ENCODE data around the gene HOXB4.

The HOXB4 gene

GRCh38 chr17:48609033-48609432 is 30.9 kb upstream of the HOXB4 start:
- DNase-seq (ENCODE audit: extremely low read depth, low read depth), result no peak
- TF ChIP-seq CTCF (IDR thresholded peaks at IDR 0.05; ENCODE audit: low read depth, low read length), result no peak

GRCh38 chr17:48608494-48608834 is 30.3 kb upstream of the HOXB4 start:
- TF ChIP-seq CTCF (IDR thresholded peaks at IDR 0.05; ENCODE audit: low read depth, low read length), result no peak
- no peak for DNase-seq (ENCODE audit: extremely low read depth, low read depth)

DNA sequence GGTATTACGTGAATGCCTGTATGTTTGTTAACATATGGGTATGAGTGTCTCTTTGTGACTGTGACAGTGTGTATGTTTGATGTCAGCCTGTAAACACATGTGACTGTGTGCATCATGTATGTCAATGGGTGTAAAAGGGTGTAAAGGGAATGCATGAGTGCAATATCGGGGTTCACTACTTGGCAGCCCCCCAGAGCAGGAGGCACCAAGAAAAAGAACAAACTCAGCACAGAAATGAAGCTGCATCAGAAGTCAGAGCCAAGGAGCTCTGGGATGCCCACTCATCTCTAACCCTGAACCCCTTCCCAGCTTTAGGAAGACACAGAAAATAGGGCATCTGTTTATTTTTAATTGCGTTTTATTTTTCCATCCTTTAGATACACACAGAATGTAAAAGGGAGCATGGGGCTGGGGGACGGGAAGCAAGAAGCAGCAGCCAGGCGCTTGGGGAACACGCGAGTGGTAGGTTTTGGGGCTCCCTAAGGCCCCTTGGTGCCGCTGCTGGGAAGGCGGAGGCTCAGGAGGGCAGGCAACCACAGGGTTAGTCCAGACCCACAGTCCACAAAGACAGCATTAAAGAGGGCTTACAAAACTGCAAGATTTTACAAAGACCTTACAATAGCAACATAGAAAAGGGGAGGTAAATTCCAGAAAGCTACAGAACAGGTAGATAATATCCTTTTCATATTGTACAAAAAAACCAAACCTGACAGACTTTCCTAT is 28.9 kb upstream of the HOXB4 start:
- DNase-seq (ENCODE audit: extremely low read depth, low read depth), result no peak
- TF ChIP-seq CTCF (IDR thresholded peaks at IDR 0.05; ENCODE audit: low read depth, low read length), result no peak

DNA sequence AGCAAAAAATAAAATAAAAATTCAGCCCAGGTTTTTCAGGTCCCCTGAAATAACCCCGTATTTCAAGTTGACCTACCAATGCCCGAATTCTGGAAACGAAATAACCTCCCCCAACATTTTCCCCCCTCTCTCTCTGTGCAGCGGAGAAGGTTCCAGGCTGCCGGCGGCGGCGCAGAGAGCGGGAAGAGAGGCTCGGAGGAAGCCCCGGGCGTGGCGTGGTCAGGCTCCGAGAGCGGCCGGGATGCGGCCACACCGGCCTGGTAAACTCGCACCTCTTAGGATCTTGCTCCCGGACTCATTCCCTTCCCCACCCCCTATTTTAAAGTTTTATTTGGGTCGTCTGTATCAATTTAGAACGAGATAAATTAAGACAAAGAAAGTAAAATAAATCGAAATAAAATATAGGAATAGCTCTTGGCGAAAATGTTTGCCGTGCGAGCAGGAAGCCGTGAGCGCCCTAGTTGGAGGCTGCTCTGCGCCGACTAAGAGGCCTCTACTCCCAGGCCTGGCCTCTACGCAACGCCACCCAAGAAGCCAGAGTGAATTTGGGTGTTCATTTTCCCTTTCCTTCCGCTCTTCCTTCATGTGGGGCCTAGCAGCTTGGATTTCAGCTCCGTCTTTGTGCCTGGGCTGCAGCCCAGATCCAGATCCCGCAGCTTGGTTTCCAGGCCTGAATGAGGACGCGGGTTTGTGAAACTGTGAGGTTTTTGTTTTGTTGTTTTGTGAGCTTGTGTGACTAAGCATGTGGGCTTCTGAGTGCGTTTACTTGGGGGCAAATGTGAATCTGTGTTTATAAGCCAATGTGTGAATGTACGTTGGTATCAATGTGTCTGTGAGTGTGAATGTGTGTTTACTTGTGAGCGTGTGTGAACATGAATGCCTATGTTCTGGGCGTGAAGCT is 28.1 kb upstream of the HOXB4 start:
- no peak for DNase-seq (ENCODE audit: extremely low read depth, low read depth)
- TF ChIP-seq CTCF (IDR thresholded peaks at IDR 0.05; ENCODE audit: low read depth, low read length), result no peak

- no peak for DNase-seq (ENCODE audit: extremely low read depth, low read depth)
- TF ChIP-seq CTCF (IDR thresholded peaks at IDR 0.05; ENCODE audit: low read depth, low read length), result no peak
Observed at GRCh38 chr17:48605409-48605919, 27.3 kb upstream of the HOXB4 start.

DNA sequence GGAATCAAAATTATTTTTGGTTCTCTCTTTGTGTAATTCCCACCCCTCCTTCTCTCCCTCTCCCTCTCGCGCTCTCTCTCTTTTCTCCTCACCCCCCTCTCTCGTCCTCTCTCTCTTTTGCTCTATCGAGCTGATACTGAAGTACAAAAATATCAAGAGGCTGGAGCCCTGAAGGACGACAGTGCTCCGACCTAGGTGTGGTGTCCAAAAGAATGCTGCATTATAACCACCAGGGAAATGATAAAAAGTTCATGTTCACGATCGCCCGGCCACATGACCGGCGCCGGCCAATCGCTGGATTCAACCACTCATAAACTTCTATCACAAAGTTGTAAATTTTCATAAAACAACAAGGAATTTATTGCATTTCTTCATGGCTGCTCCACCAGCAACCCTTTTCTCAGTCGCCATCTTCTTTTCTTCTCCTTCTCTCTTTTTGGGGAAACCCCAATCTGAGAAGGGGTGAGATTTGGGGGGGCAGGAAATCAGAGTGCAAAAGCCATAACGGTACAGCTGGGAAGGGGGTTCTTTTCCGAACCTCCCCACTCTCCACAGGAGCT is 26.7 kb upstream of the HOXB4 start, which contains the start of gene HOXB6:
HOXB6 (minus strand) TSS at position 217 of the 560 bp plus-strand sequence. CDS start 6,836 bp downstream, outside the sequence.
- TF ChIP-seq CTCF (IDR thresholded peaks at IDR 0.05; ENCODE audit: low read depth, low read length), result no peak
- no peak for DNase-seq (ENCODE audit: extremely low read depth, low read depth)
